WTC11 (cell line): ENCODE results near the gene SYT9. TPM values are rescaled to one million over a fixed set of nuclear protein-coding genes. Genes with fewer than 3 reads are reported as not detected.
"Not testable (repeated sequence)": the region's sequence is repeated elsewhere in the genome, so short reads cannot be mapped to it uniquely, and the experiment has no call there.

Experiments
- ATAC-seq: fragments of 200-7000 bp; cut with Tn5 transposase; 2 replicates; pipeline ENCODE4 v1.10.0; 2021; ENCODE audit warnings: mild to moderate bottlenecking, moderate library complexity
- CTCF ChIA-PET: fragments of 300-600 bp; sonication (Branson Sonifier 250); formaldehyde crosslinking; loops from one replicate; lab custom pipeline; 2021; ENCODE audit warnings: antibody characterized with exemption; lab: Charles Lee
- POLR2A ChIA-PET: fragments of 350-600 bp; sonication (Branson Sonifier 250); formaldehyde crosslinking; loops from one replicate; lab custom pipeline; 2021; ENCODE audit warnings: antibody characterized with exemption; lab: Charles Lee
- DNase-seq: peaks from one replicate; pipeline ENCODE4 v3.0.0; 2021; ENCODE audit warnings: low spot score
- H3K27ac Mint-ChIP-seq: 2 replicates; pipeline ENCODE4 v1.8.0; 2021; ENCODE audit warnings: mixed read lengths
- H3K27me3 Mint-ChIP-seq: 2 replicates; pipeline ENCODE4 v1.8.0; 2021; ENCODE audit warnings: low read depth, mild to moderate bottlenecking, moderate library complexity, mixed read lengths
- H3K36me3 Mint-ChIP-seq: 2 replicates; pipeline ENCODE4 v1.8.0; 2021; ENCODE audit warnings: mixed read lengths
- H3K4me1 Mint-ChIP-seq: 2 replicates; pipeline ENCODE4 v1.8.0; 2022; ENCODE audit warnings: mixed read lengths
- H3K4me3 Mint-ChIP-seq: 2 replicates; pipeline ENCODE4 v1.8.0; 2021; ENCODE audit warnings: mild to moderate bottlenecking, moderate library complexity, mixed read lengths
- H3K9me3 Mint-ChIP-seq: 2 replicates; pipeline ENCODE4 v1.8.0; 2021; ENCODE audit warnings: mixed read lengths
- AFF4 ChIP-seq: sonication (generic); formaldehyde crosslinking; IDR thresholded peaks from 2 replicates; pipeline ENCODE4 v1.8.1; 2023; ENCODE audit warnings: mild to moderate bottlenecking, missing genetic modification reagents, borderline replicate concordance
- CDX4 ChIP-seq: fragments of 250-450 bp; sonication (Bioruptor Pico); IDR thresholded peaks from 2 replicates; pipeline ENCODE4 v1.9.0; 2021; ENCODE audit warnings: moderate library complexity, mild to moderate bottlenecking, inconsistent platforms, borderline replicate concordance
- CTCF ChIP-seq: fragments of 200-600 bp; IDR thresholded peaks from 2 replicates; pipeline ENCODE4 v1.8.0; 2022; ENCODE audit warnings: antibody characterized with exemption
- EMX1 ChIP-seq: fragments of 250-450 bp; sonication (Bioruptor Pico); IDR thresholded peaks from 2 replicates; pipeline ENCODE4 v1.8.0; 2021; ENCODE audit warnings: mild to moderate bottlenecking
- ETV6 ChIP-seq: sonication (generic); formaldehyde crosslinking; IDR thresholded peaks from 2 replicates; pipeline ENCODE4 v1.8.1; 2022; ENCODE audit warnings: mild to moderate bottlenecking, missing genetic modification reagents
- FOXP4 ChIP-seq: sonication (generic); formaldehyde crosslinking; IDR thresholded peaks from 2 replicates; pipeline ENCODE4 v1.8.0; 2022; ENCODE audit warnings: mild to moderate bottlenecking, missing genetic modification reagents
- GTF2I ChIP-seq: fragments of 250-450 bp; sonication (Bioruptor Pico); conservative IDR thresholded peaks from 2 replicates; pipeline ENCODE4 v1.4.0; 2021; ENCODE audit warnings: mild to moderate bottlenecking
- IRF2 ChIP-seq: sonication (generic); formaldehyde crosslinking; IDR thresholded peaks from 2 replicates; pipeline ENCODE4 v1.8.0; 2022; ENCODE audit warnings: low read depth, missing genetic modification reagents, borderline replicate concordance
- MXD4 ChIP-seq: fragments of 250-450 bp; sonication (Bioruptor Pico); IDR thresholded peaks from 2 replicates; pipeline ENCODE4 v1.8.0; 2021; ENCODE audit warnings: mild to moderate bottlenecking, moderate library complexity, borderline replicate concordance
- NFE2L1 ChIP-seq: sonication (generic); formaldehyde crosslinking; IDR thresholded peaks from 2 replicates; pipeline ENCODE4 v1.8.1; 2023; ENCODE audit warnings: missing genetic modification reagents
- RORB ChIP-seq: fragments of 250-450 bp; sonication (Bioruptor Pico); IDR thresholded peaks from 2 replicates; pipeline ENCODE4 v1.9.0; 2021; ENCODE audit warnings: mild to moderate bottlenecking
- USF1 ChIP-seq: sonication (generic); formaldehyde crosslinking; IDR thresholded peaks from 2 replicates; pipeline ENCODE4 v1.8.0; 2022; ENCODE audit warnings: mild to moderate bottlenecking, missing genetic modification reagents
- ZBTB21 ChIP-seq: sonication (generic); formaldehyde crosslinking; IDR thresholded peaks from 2 replicates; pipeline ENCODE4 v1.8.1; 2023; ENCODE audit warnings: mild to moderate bottlenecking, missing genetic modification reagents, borderline replicate concordance
- ZNF396 ChIP-seq: fragments of 250-450 bp; sonication (Bioruptor Pico); IDR thresholded peaks from 2 replicates; pipeline ENCODE4 v1.8.0; 2021; ENCODE audit warnings: mild to moderate bottlenecking, moderate library complexity, borderline replicate concordance
- ZNF671 ChIP-seq: fragments of 250-450 bp; sonication (Bioruptor Pico); IDR thresholded peaks from 2 replicates; pipeline ENCODE4 v1.8.0; 2021; ENCODE audit warnings: mild to moderate bottlenecking
- total RNA-seq: library from RNA; stranded (reverse); gene quantifications from 3 replicates; pipeline ENCODE4 v1.2.3, GENCODE V29; 2021

The SYT9 gene
- total RNA-seq, 1 experiment from 2014 or later = 1.3 TPM

GRCh38 chr11:7514099-7514591, 262.4 kb downstream of the SYT9 start (continued):
- TF ChIP-seq AFF4 = no peak
- TF ChIP-seq ZBTB21 (CRISPR knock-in tag) = peak; percentile 49; the same call in 1 of the 2 replicates
- peak; percentile 48; the same call in 1 of the 2 replicates for TF ChIP-seq FOXP4 (CRISPR knock-in tag)

- H3K27me3 Mint-ChIP-seq = peaks cover 25% of the 10 kb centered on the region
- no peak overlapping the region for H3K27ac Mint-ChIP-seq
- TF ChIP-seq USF1 = no peak
- TF ChIP-seq IRF2 (CRISPR knock-in tag) = no peak
- no peak for TF ChIP-seq CDX4 (CRISPR knock-in tag)
- no peak for TF ChIP-seq ZNF671 (CRISPR knock-in tag)
- TF ChIP-seq ZNF396 (CRISPR knock-in tag) = no peak
- no peak for TF ChIP-seq MXD4 (CRISPR knock-in tag)
- no peak for TF ChIP-seq EMX1
- no peak for TF ChIP-seq NFE2L1 (CRISPR knock-in tag)
- TF ChIP-seq CTCF = no peak
- H3K9me3 Mint-ChIP-seq = no peaks in the 10 kb centered on the region; the same call in 1 of the 2 replicates
- no peaks in the 10 kb centered on the region for H3K36me3 Mint-ChIP-seq
- ATAC-seq (no peak), DNase-seq (no peak)
- H3K4me1 Mint-ChIP-seq = peaks cover 41% of the 10 kb centered on the region
- ChIA-PET CTCF (interaction anchor here (0.8 to 4.3 kb wide), 2 partner anchors 30 to 142 kb away, joined by 3 to 46 read pairs; no protein-coding TSS in a partner anchor), POLR2A (no interaction called here)
- no peak overlapping the region for H3K4me3 Mint-ChIP-seq
These were observed 263.8 kb downstream of the SYT9 start for GRCh38 chr11:7515447-7515886.

GRCh38 chr11:7516475-7516874, 264.8 kb downstream of the SYT9 start:
- DNase-seq = no peak
- peaks cover 25% of the 10 kb centered on the region for H3K27me3 Mint-ChIP-seq
- ATAC-seq = no peak
- no peak for TF ChIP-seq ETV6 (CRISPR knock-in tag)
- no peak for TF ChIP-seq GTF2I
- no peak for TF ChIP-seq RORB (CRISPR knock-in tag)
- H3K36me3 Mint-ChIP-seq = no peaks in the 10 kb centered on the region
- H3K27ac Mint-ChIP-seq = no peak overlapping the region
- H3K4me1 Mint-ChIP-seq = peaks cover 35% of the 10 kb centered on the region
- no peak overlapping the region for H3K4me3 Mint-ChIP-seq
- ChIA-PET POLR2A (no interaction called here), CTCF (interaction anchor here (1.0 to 4.3 kb wide), 2 partner anchors 12 to 141 kb away, joined by 4 to 46 read pairs; no protein-coding TSS in a partner anchor)
- H3K9me3 Mint-ChIP-seq = no peaks in the 10 kb centered on the region; the same call in 1 of the 2 replicates

GRCh38 chr11:7517743-7518142, 266.0 kb downstream of the SYT9 start:
- CTCF ChIA-PET = interaction anchor here (0.8 kb wide), 1 partner anchor 148 kb away, joined by 3 read pairs; no protein-coding TSS in a partner anchor
- H3K36me3 Mint-ChIP-seq, H3K9me3 Mint-ChIP-seq, DNase-seq, POLR2A ChIA-PET, H3K27ac Mint-ChIP-seq, H3K4me3 Mint-ChIP-seq, ATAC-seq: not testable (repeated sequence)
- H3K27me3 Mint-ChIP-seq = peaks cover 25% of the 10 kb centered on the region
- H3K4me1 Mint-ChIP-seq = peaks cover 24% of the 10 kb centered on the region
